Islet precursor cell (in vitro differentiated cells): ENCODE measurements around the gene BIRC6.
"Not testable (repeated sequence)": the region's sequence is repeated elsewhere in the genome, so short reads cannot be mapped to it uniquely, and the experiment has no call there.

Experiments
- DNase-seq: peaks from one replicate; pipeline ENCODE4 v3.0.0-alpha.2; 2018

Gene BIRC6

DNA sequence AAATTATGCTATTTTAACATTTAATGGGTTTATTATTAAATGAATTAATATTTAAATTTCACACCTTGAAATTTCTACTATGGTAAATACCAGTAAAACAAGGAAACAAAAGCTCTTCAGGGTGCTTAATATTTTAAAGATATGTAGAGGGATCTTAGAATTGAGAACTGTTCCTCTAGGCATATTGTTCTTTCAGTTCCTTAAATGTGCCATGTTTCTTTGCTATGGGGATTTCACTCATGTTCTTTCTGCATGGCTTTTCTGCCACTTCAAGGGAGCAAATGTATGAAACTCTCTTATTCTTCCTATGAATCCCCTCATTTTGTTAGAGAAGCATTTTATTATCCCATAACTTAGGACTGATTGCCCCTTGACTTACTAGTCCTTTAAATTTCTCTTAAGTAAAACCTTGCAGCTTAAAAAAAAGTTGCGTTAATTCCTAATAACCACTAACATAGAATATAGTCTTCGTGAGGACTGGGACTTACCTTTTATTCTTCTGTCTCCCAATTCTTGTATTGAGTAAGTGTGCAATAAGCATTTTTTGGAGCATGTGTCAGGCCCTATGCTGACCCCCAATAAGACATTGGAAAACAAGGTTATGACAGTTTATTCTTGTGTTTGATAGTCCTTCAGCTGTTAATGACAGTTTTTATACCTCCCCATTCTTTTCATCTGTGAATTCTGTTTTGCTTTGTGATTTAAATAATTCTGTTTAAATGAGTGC is 95.7 kb downstream of the BIRC6 start:
- no peak for DNase-seq

GRCh38 chr2:32453242-32454062 is 96.6 kb downstream of the BIRC6 start:
- DNase-seq = no peak

GRCh38 chr2:32455816-32456215 is 99.0 kb downstream of the BIRC6 start:
- DNase-seq = no peak

DNA sequence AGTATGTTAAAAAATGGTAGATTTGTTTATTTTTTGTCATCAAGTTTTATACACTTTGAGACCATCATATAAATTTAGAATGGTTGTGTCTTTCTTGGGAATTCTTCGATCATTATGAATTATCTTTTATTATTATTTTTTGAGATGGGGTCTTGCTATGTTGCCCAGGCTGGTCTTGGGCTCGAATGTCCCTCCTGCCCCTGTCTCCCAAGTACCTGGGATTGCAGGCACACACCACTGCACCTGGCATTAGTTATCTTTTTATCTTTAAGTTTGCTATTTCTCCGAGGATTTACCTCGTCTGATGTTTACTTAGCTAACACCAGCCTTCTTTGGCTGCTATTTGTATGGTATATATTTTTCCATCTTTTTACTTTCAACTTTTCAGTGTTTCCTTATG is 100.0 kb downstream of the BIRC6 start:
- no peak for DNase-seq

DNA sequence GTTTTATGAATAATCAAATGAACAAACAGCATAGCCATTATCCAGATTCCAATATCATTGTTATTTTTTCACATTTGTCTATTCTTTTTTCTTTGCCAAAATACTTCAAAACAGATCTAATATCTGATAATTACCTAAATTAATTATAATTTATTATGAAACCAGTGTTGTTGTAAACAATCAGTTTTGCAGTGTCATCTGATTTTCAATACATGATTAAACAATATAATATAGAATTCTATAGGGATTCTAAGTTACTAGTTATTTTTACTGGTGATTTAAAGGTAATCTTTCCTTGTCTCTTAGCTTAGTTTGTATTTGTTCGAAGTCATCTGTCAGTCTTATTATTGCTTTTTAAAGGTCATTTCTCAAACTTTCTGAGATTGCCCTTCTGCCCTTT is 101.0 kb downstream of the BIRC6 start:
- DNase-seq = no peak

DNA sequence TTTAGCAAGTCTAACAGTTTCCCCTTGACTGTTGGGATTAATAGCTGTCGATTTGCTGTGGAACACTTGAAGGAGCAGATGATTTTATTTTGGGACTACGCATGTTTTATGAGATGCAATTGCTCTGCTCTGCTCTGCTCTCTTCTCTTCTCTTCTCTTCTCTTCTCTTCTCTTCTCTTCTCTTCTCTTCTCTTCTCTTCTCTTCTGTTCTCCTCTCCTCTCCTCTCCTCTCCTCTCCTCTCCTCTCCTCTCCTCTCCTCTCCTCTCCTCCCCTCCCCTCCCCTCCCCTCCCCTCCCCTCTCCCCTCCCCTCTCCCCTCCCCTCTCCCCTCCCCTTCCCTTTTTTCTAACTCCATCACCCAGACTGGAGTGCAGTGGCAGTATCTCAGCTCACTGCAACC is 104.0 kb downstream of the BIRC6 start:
- DNase-seq = not testable (repeated sequence)

DNA sequence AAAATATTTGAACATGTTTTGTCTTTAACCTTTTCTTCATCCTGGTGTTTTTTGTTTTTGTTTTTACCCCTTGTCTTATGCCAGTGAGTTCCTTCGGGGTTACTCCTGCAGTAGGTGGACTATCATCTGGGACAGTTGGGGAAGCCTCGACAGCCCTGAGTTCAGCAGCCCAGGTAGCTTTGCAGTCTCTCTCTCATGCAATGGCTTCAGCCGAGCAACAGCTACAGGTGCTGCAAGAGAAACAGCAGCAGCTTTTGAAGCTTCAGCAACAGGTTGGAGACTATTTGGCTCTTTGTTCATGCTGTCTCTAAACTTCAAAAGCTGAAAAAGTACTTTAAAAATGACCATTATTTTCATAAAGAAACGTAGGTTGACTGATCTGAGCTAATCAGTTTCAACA is 106.3 kb downstream of the BIRC6 start:
- no peak for DNase-seq

GRCh38 chr2:32464431-32464830 is 107.6 kb downstream of the BIRC6 start:
- no peak for DNase-seq

GRCh38 chr2:32472605-32473004 is 115.8 kb downstream of the BIRC6 start:
- DNase-seq = no peak

DNA sequence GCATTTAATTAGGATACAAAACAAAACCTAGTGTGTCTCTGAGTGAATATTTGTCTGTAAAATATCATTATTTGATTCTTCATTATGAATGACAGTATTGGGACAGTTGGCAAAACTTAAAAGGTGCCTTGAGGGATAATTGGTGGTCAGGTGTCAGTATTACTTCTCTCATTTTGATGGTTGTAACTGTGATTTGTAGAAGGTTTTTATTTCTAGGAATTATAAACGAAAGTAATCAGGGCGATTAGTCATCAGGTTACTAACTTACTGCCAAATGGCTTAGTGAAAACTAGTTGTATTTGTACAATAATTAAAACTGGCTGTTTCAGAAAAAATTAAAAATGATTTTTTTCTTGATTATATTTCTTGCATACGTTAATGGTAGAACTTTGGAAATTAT is 117.6 kb downstream of the BIRC6 start:
- no peak for DNase-seq

DNA sequence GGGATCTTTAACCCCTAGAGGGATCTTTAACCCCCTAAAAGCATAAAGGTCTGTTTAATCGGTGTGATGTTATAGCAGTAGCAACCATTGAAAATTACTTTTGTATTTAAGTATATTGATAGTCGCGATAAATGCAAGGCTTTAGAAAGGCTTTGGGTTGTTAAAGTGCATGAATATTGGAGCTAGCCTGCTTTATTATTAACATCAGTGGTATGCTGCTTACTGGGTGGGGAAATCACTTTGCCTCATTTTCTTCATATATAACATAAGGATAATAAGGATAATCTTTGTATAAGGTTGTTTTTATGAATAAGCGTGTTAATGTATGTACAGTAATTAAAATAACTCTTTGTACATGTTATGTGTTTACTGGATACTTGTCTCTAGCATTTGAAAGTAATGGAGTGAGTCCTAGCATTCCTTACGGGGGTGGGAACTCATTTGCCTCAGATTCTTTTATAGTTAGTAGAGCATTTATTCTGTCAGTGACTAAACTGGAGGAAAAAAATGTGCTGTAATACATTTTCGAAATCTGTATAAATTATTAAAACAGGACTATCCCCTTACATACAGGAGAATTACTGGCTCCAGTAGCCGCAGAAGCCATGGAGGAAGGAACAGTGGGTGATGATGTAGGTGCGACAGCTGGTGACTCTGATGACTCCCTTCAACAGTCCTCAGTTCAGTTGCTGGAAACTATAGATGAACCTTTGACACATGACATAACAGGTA is 122.2 kb downstream of the BIRC6 start:
- DNase-seq = no peak

DNA sequence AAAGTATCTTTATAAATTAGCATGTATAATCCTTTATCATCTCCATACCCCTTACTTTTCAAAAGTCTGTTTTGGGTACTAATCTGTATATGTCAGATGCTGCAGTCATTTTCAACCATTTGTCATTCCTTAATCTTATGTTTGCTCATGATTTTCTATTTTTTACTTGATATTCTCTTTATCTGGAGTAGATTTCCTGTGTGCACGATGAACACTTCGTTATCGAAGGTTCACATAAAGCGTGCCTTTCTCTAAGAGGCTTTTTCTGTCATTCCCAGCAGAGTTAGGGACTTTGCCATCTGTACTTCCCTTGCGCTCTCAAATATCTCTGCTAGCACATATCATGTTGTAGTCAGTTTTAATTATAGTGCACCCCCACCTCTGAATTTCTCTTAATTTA is 123.2 kb downstream of the BIRC6 start:
- DNase-seq = no peak

- DNase-seq = no peak
Observed at GRCh38 chr2:32482471-32482870, 125.6 kb downstream of the BIRC6 start.

DNA sequence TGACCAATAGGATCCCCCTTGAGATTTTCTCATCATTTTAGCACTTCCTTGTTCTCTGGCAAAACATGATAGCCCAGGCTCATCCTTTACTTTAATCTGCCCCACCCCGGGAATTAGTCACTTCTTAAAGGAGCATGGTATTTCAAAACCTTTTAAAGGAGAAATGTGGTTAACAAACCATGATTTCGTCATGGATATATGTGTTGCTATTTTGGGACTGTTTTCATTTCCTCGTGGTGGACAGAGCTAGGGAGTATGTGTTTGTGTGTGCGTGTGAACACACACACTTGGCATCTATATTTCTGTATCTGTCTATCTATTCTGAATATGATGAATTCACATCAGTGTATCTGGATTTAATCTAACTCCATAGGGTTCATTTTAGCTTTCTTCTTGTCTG is 128.1 kb downstream of the BIRC6 start:
- DNase-seq = no peak

DNA sequence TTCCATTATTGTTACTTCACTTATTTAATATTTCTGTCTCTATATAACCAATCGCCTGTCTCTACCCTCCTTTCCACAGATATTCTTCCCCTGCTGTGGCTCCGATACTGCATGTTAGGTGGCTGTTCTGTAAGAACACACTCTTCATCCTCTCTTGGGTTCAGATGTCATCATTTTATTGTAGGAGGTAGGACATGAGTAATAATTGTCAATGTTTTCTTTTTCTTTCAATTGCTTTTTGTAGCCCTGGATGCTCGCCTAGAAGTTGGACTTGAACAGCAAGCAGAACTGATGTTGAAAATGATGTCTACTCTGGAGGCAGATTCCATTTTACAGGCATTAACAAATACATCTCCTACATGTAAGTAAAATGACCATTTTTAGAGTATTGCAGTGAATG is 128.6 kb downstream of the BIRC6 start:
- no peak for DNase-seq

DNA sequence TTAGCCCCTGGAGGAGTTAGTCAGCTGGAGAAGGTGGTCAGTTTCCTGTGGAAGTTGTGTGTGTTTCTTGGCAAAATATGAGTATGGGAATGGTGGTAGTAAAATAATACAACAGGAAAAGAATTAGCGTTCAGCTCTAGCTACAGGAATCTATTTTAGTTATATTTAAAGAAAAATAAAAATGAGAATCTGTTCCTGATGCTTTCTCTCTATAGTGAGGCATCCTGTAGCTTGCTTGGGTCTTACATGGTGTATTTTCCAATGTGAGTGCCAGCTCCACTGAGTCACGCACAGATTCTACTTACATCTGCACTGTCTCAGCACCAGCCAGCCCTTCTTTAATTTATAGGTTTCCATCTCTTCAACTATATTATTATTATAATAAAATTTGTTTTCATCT is 132.2 kb downstream of the BIRC6 start:
- no peak for DNase-seq

GRCh38 chr2:32491346-32491745 is 134.5 kb downstream of the BIRC6 start:
- DNase-seq = no peak

- no peak for DNase-seq
Observed at GRCh38 chr2:32495139-32495538, 138.3 kb downstream of the BIRC6 start.

- DNase-seq = no peak
Observed at GRCh38 chr2:32496662-32497061, 139.8 kb downstream of the BIRC6 start.

GRCh38 chr2:32498306-32498705 is 141.5 kb downstream of the BIRC6 start:
- DNase-seq = no peak

- DNase-seq = no peak
Observed at GRCh38 chr2:32502941-32503340, 146.1 kb downstream of the BIRC6 start.

DNA sequence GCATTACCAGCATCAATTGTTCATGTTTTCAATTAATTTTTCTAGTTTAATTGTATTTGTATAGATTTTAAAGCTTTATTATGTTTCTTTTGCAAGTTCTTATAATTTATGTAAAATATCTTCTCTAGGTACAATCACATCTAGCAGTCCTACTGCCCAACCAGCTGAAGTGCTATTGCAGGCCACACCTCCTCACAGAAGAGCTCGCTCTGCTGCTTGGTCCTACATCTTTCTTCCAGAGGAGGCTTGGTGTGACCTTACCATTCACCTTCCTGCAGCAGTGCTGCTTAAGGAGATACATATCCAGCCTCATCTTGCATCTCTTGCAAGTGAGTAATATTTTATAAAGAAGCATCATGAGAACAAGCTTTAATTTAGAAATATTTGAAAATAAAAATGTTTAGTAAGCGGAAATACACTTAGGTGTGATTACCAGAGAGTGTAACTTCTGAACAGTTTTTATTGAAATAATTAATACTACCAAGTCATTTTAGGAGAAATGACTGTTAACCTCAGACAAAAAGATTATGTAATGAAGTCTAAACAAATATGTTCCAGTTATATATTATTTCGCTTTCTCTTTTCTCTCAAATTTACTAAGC is 148.2 kb downstream of the BIRC6 start:
- no peak for DNase-seq

DNA sequence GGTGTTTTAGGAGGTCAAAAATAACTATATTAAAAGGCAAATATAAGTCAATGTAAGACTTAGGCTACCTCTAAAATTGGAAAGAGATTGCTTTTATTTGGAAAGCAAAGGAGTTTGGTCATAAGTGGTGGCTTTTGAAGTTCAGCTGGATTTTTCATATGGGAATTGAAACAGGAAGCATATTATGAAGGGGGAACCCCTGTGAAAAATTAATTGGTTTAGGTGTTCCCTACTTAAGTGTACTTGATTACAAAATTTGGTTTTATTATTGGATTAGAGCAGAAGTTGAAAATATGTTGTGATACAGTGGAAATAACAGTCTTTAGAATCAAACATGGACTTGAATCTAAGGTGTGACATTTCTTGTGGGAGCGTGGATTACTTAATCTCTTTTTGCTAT is 149.6 kb downstream of the BIRC6 start:
- no peak for DNase-seq
